H9 (cell line): ENCODE results near the gene TMEM266. TPM values are rescaled to one million over a fixed set of nuclear protein-coding genes. Genes with fewer than 3 reads are reported as not detected.

ENCODE experiments used
- DNase-seq: peaks from one replicate; pipeline ENCODE4 v3.0.0-alpha.2; 2017
- H2AFZ ChIP-seq: one replicate; pipeline ENCODE4 v1.6.1; 2013; ENCODE audit warnings: mild to moderate bottlenecking, low read length, control low read depth, moderate library complexity
- H2AK5ac ChIP-seq: 2 replicates; pipeline ENCODE4 v1.6.1; 2013; ENCODE audit warnings: low read length, control low read depth, mixed read lengths; ENCODE audit not compliant: insufficient read length
- H2BK120ac ChIP-seq: one replicate; pipeline ENCODE4 v1.6.1; 2013; ENCODE audit warnings: low read depth, mild to moderate bottlenecking, low read length, control low read depth, inconsistent platforms; ENCODE audit not compliant: poor library complexity, severe bottlenecking
- H2BK12ac ChIP-seq: 2 replicates; pipeline ENCODE4 v1.6.1; 2013; ENCODE audit warnings: low read length, control low read depth, mixed read lengths, low read depth; ENCODE audit not compliant: insufficient read length
- H2BK15ac ChIP-seq: 2 replicates; pipeline ENCODE4 v1.6.1; 2013; ENCODE audit warnings: low read depth, low read length, control low read depth
- H2BK20ac ChIP-seq: one replicate; pipeline ENCODE4 v1.6.1; 2013; ENCODE audit warnings: low read depth, mild to moderate bottlenecking, low read length, control low read depth, inconsistent platforms; ENCODE audit not compliant: poor library complexity, severe bottlenecking
- H2BK5ac ChIP-seq: 2 replicates; pipeline ENCODE4 v1.6.1; 2013; ENCODE audit warnings: low read length, control low read depth, mixed read lengths; ENCODE audit not compliant: insufficient read length
- H3K14ac ChIP-seq: 2 replicates; pipeline ENCODE4 v1.6.1; 2013; ENCODE audit warnings: low read length, control low read depth; ENCODE audit not compliant: insufficient read depth
- H3K18ac ChIP-seq: 2 replicates; pipeline ENCODE4 v1.6.1; 2013; ENCODE audit warnings: low read depth, mild to moderate bottlenecking, mixed read lengths, low read length, control low read depth; ENCODE audit not compliant: insufficient read length
- H3K23ac ChIP-seq: 2 replicates; pipeline ENCODE4 v1.6.1; 2013; ENCODE audit warnings: low read length, control low read depth, mixed read lengths, low read depth; ENCODE audit not compliant: insufficient read length
- H3K23me2 ChIP-seq: 2 replicates; pipeline ENCODE4 v1.6.1; 2013; ENCODE audit warnings: low read depth, mild to moderate bottlenecking, mixed read lengths, low read length, control low read depth; ENCODE audit not compliant: insufficient read length, poor library complexity, severe bottlenecking
- H3K27ac ChIP-seq: 2 replicates; pipeline ENCODE4 v1.5.1; 2013; ENCODE audit warnings: low read length, control low read depth, mixed read lengths, low read depth; ENCODE audit not compliant: insufficient read length
- H3K27me3 ChIP-seq: 2 replicates; pipeline ENCODE4 v1.6.1; 2013; ENCODE audit warnings: low read length, control low read depth, inconsistent platforms; ENCODE audit not compliant: insufficient read depth
- H3K4ac ChIP-seq: 2 replicates; pipeline ENCODE4 v1.6.1; 2013; ENCODE audit warnings: low read depth, mild to moderate bottlenecking, control low read depth, inconsistent platforms, low read length, moderate library complexity
- H3K4me1 ChIP-seq: 2 replicates; pipeline ENCODE4 v1.6.1; 2013; ENCODE audit warnings: low read length, control low read depth, inconsistent platforms; ENCODE audit not compliant: insufficient read depth
- H3K4me2 ChIP-seq: 2 replicates; pipeline ENCODE4 v1.6.1; 2013; ENCODE audit warnings: low read length, control low read depth, mixed read lengths; ENCODE audit not compliant: insufficient read length, insufficient read depth
- H3K56ac ChIP-seq: 2 replicates; pipeline ENCODE4 v1.6.1; 2013; ENCODE audit warnings: low read depth, mild to moderate bottlenecking, mixed read lengths, low read length, control low read depth; ENCODE audit not compliant: insufficient read length
- H3K79me1 ChIP-seq: 2 replicates; pipeline ENCODE4 v1.6.1; 2013; ENCODE audit warnings: low read depth, mild to moderate bottlenecking, moderate library complexity, low read length, control low read depth, inconsistent platforms; ENCODE audit not compliant: insufficient read depth, poor library complexity, severe bottlenecking
- H3K79me2 ChIP-seq: 2 replicates; pipeline ENCODE4 v1.6.1; 2013; ENCODE audit warnings: low read length, control low read depth, inconsistent platforms; ENCODE audit not compliant: insufficient read depth
- H3K9ac ChIP-seq: 2 replicates; pipeline ENCODE4 v1.6.1; 2013; ENCODE audit warnings: low read length, control low read depth, mixed read lengths; ENCODE audit not compliant: insufficient read length; ENCODE audit errors: extremely low read depth
- H3K9me3 ChIP-seq: one replicate; pipeline ENCODE4 v1.6.1; 2013; ENCODE audit warnings: low read depth, low read length, inconsistent platforms; ENCODE audit not compliant: control insufficient read depth
- H3T11ph ChIP-seq: one replicate; pipeline ENCODE4 v1.6.1; 2013; ENCODE audit warnings: mild to moderate bottlenecking, low read length, control low read depth, inconsistent platforms
- H4K20me1 ChIP-seq: one replicate; pipeline ENCODE4 v1.6.1; 2013; ENCODE audit not compliant: control insufficient read depth, insufficient read length, insufficient read depth
- H4K5ac ChIP-seq: 2 replicates; pipeline ENCODE4 v1.6.1; 2013; ENCODE audit warnings: low read depth, mild to moderate bottlenecking, mixed read lengths, low read length, control low read depth; ENCODE audit not compliant: insufficient read length
- H4K8ac ChIP-seq: replicated peaks from 2 replicates; pipeline ENCODE4 v1.6.1; 2013; ENCODE audit warnings: low read length, control low read depth, mixed read lengths, low read depth; ENCODE audit not compliant: insufficient read length
- H4K91ac ChIP-seq: 2 replicates; pipeline ENCODE4 v1.6.1; 2013; ENCODE audit warnings: low read depth, mild to moderate bottlenecking, moderate library complexity, mixed read lengths, low read length, control low read depth; ENCODE audit not compliant: insufficient read length
- H3K27ac Mint-ChIP-seq, 3 experiments: 2 replicates in 2 of 3; 3 replicates in 1 of 3; pipeline ENCODE4 v1.8.0; 2020 to 2021; ENCODE audit warnings: mixed read lengths in 3 of 3, mild to moderate bottlenecking in 1 of 3, moderate library complexity in 1 of 3
- H3K27me3 Mint-ChIP-seq: 2 replicates; pipeline ENCODE4 v1.8.0; 2021; ENCODE audit warnings: low read depth, mild to moderate bottlenecking, moderate library complexity, mixed read lengths
- H3K36me3 Mint-ChIP-seq, 3 experiments: 2 replicates in 2 of 3; 3 replicates in 1 of 3; pipeline ENCODE4 v1.8.0; 2020 to 2021; ENCODE audit warnings: low read depth in 3 of 3, mixed read lengths in 3 of 3; ENCODE audit not compliant: insufficient read depth in 1 of 3
- H3K4me1 Mint-ChIP-seq, 2 experiments: 2 replicates each; pipeline ENCODE4 v1.8.0; 2020; ENCODE audit warnings: mixed read lengths in 2 of 2
- H3K4me3 Mint-ChIP-seq, 2 experiments: 2 replicates in 1 of 2; 3 replicates in 1 of 2; pipeline ENCODE4 v1.8.0; 2020 to 2021; ENCODE audit warnings: mild to moderate bottlenecking in 2 of 2, mixed read lengths in 2 of 2, moderate library complexity in 1 of 2
- H3K9me3 Mint-ChIP-seq, 2 experiments: 2 replicates in 1 of 2; 3 replicates in 1 of 2; pipeline ENCODE4 v1.8.0; 2020; ENCODE audit warnings: mild to moderate bottlenecking in 2 of 2, mixed read lengths in 2 of 2, moderate library complexity in 1 of 2
- WGBS: extraction: QIAGEN DNeasy Blood & Tissue Kit; methylation state at CpG from one replicate; pipeline ENCODE4 v1.1.7; 2013; ENCODE audit warnings: missing lambda C conversion rate, low lambda C conversion rate, mixed read lengths; ENCODE audit not compliant: insufficient read length; ENCODE audit errors: extremely low coverage; 5-methylcytosine and 5-hydroxymethylcytosine counted together
- total RNA-seq: library from RNA; stranded (reverse); gene quantifications from 2 replicates; pipeline ENCODE4 v1.2.1, GENCODE V29; 2021
- TF ChIP-seq, protein P1 (sequence below): fragments of 200-600 bp; sonication (generic); conservative IDR thresholded peaks from 3 replicates; pipeline ENCODE4 v1.8.0; 2021; ENCODE audit warnings: antibody characterized with exemption, mild to moderate bottlenecking

The TMEM266 gene
- total RNA-seq, 1 experiment from 2014 or later = 0.81 TPM

DNA sequence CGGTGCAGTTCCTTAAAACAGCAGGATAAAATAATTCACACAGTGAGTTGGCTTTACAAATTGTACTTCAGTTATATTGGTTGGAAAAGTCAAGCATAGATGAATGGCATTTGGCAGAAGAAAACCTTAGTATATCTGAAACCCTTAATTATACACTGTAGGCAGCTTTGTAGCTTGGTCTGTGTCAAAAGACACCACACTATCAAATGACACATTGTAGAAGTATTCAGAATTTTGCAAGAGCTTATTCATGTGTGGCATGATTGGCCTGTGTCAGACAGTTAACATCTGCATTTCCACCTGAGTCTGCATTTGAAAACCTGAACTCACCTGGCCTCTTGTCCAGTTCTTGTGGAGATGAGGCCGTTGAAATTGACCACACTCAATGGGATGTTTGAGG is 13.8 kb downstream of the TMEM266 start:
- H2BK12ac ChIP-seq = no peak overlapping the region
- H4K5ac ChIP-seq = no peak overlapping the region
- no peak overlapping the region for H3K27ac ChIP-seq
- TF ChIP-seq, protein P1, sequence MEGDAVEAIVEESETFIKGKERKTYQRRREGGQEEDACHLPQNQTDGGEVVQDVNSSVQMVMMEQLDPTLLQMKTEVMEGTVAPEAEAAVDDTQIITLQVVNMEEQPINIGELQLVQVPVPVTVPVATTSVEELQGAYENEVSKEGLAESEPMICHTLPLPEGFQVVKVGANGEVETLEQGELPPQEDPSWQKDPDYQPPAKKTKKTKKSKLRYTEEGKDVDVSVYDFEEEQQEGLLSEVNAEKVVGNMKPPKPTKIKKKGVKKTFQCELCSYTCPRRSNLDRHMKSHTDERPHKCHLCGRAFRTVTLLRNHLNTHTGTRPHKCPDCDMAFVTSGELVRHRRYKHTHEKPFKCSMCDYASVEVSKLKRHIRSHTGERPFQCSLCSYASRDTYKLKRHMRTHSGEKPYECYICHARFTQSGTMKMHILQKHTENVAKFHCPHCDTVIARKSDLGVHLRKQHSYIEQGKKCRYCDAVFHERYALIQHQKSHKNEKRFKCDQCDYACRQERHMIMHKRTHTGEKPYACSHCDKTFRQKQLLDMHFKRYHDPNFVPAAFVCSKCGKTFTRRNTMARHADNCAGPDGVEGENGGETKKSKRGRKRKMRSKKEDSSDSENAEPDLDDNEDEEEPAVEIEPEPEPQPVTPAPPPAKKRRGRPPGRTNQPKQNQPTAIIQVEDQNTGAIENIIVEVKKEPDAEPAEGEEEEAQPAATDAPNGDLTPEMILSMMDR = no peak
- Mint-ChIP-seq H3K4me1 (peaks cover 2 to 4% of the 10 kb centered on the region in 2 experiments; a peak in 2 of 4 replicates), H3K9me3 (no peaks in the 10 kb centered on the region), H3K27me3 (no peaks in the 10 kb centered on the region), H3K36me3 (no peaks in the 10 kb centered on the region; a peak in 2 of 7 replicates), H3K4me3 (no peak overlapping the region), H3K27ac (no peak overlapping the region)
- H3K18ac ChIP-seq = no peak overlapping the region
- H2AFZ ChIP-seq = no peak overlapping the region
- no CpG with 5 or more reads among the region's 2 CpGs for WGBS
- H3K79me1 ChIP-seq = no peaks in the 10 kb centered on the region
- no peak overlapping the region for H3K4me2 ChIP-seq
- DNase-seq = no peak
- H3K9ac ChIP-seq = no peak overlapping the region
- no peaks in the 10 kb centered on the region for H4K20me1 ChIP-seq
- H3K9me3 ChIP-seq = no peaks in the 10 kb centered on the region
- H4K8ac ChIP-seq = no peak overlapping the region
- H2AK5ac ChIP-seq = no peak overlapping the region
- H3K23ac ChIP-seq = no peak overlapping the region
- H2BK120ac ChIP-seq = no peak overlapping the region
- no peak overlapping the region for H2BK15ac ChIP-seq
- H2BK5ac ChIP-seq = no peak overlapping the region
- H3K56ac ChIP-seq = no peak overlapping the region
- no peaks in the 10 kb centered on the region; the same call in 1 of the 2 replicates for H3K4me1 ChIP-seq
- no peaks in the 10 kb centered on the region for H3K79me2 ChIP-seq
- H3K14ac ChIP-seq = no peak overlapping the region
- H3K27me3 ChIP-seq = no peaks in the 10 kb centered on the region
- no peak overlapping the region for H3K4ac ChIP-seq
- H3K23me2 ChIP-seq = no peaks in the 10 kb centered on the region
- H2BK20ac ChIP-seq = no peak overlapping the region
- no peak overlapping the region for H4K91ac ChIP-seq
- no peak overlapping the region for H3T11ph ChIP-seq
